Neural cell (in vitro differentiated cells): Measurements from ENCODE around the gene SPG11. TPM values are rescaled to one million over a fixed set of nuclear protein-coding genes. Genes with fewer than 3 reads are reported as not detected.
A peak's percentile ranks its signal among the peaks of the same experiment; 100 is the strongest.

Source experiments
- H2AFZ ChIP-seq: fragments of 200-600, 300-800 bp; sonication (generic), shearing (Covaris generic); 2 replicates; pipeline ENCODE4 v1.6.0; 2014; ENCODE audit warnings: low read depth, mild to moderate bottlenecking, antibody characterized with exemption, low read length, moderate library complexity
- H3F3A ChIP-seq: fragments of 200-600 bp; shearing (Covaris generic); 2 replicates; pipeline ENCODE4 v1.6.1; 2016; ENCODE audit warnings: mild to moderate bottlenecking, moderate library complexity, mixed read lengths, antibody characterized with exemption, low read length; ENCODE audit not compliant: insufficient read depth, poor library complexity, severe bottlenecking
- H3K27ac ChIP-seq: fragments of 200-600, 300-800 bp; sonication (generic), shearing (Covaris generic); 2 replicates; pipeline ENCODE4 v1.5.1; 2014; ENCODE audit warnings: mild to moderate bottlenecking, low read length, moderate library complexity
- H3K27me3 ChIP-seq: fragments of 300-800, 200-600 bp; sonication (generic), shearing (Covaris generic); 2 replicates; pipeline ENCODE4 v1.6.0; 2014; ENCODE audit warnings: mild to moderate bottlenecking, low read depth, low read length, moderate library complexity; ENCODE audit not compliant: insufficient read depth
- H3K36me3 ChIP-seq: fragments of 300-800, 200-600 bp; sonication (generic), shearing (Covaris generic); 2 replicates; pipeline ENCODE4 v1.5.1; 2014; ENCODE audit warnings: mild to moderate bottlenecking, antibody characterized with exemption, low read length, moderate library complexity; ENCODE audit not compliant: insufficient read depth
- H3K4me2 ChIP-seq: fragments of 300-800, 200-600 bp; sonication (generic), shearing (Covaris generic); 2 replicates; pipeline ENCODE4 v1.6.0; 2014; ENCODE audit warnings: mild to moderate bottlenecking, low read length
- H3K4me3 ChIP-seq: fragments of 300-800, 200-600 bp; sonication (generic), shearing (Covaris generic); 2 replicates; pipeline ENCODE4 v1.5.1; 2014; ENCODE audit warnings: mild to moderate bottlenecking, low read length, moderate library complexity
- H3K79me2 ChIP-seq: fragments of 200-600 bp; shearing (Covaris generic); replicated peaks from 2 replicates; pipeline ENCODE4 v1.6.0; 2014; ENCODE audit warnings: mild to moderate bottlenecking, low read length, moderate library complexity; ENCODE audit not compliant: insufficient read depth
- H3K9ac ChIP-seq: fragments of 300-800, 200-600 bp; sonication (generic), shearing (Covaris generic); 2 replicates; pipeline ENCODE4 v1.6.1; 2016; ENCODE audit warnings: mild to moderate bottlenecking, low read length, mixed read lengths
- H3K9me2 ChIP-seq: fragments of 200-600 bp; shearing (Covaris generic); 2 replicates; pipeline ENCODE4 v1.6.1; 2016; ENCODE audit warnings: mild to moderate bottlenecking, low read length, mixed read lengths; ENCODE audit not compliant: insufficient read depth
- H3K9me3 ChIP-seq: fragments of 200-600, 300-800 bp; sonication (generic), shearing (Covaris generic); 2 replicates; pipeline ENCODE4 v1.6.1; 2016; ENCODE audit warnings: mild to moderate bottlenecking, mixed run types, low read length, moderate library complexity, mixed read lengths
- H4K20me1 ChIP-seq: fragments of 200-600 bp; shearing (Covaris generic); 2 replicates; pipeline ENCODE4 v1.6.1; 2016; ENCODE audit warnings: mild to moderate bottlenecking, mixed run types; ENCODE audit not compliant: insufficient read depth
- CTCF ChIP-seq: fragments of 450-650 bp; IDR thresholded peaks from 2 replicates; pipeline ENCODE4 v1.5.1; 2014; ENCODE audit warnings: antibody characterized with exemption, mild to moderate bottlenecking, moderate library complexity; ENCODE audit not compliant: poor library complexity, severe bottlenecking
- EP300 ChIP-seq: fragments of 450-650 bp; conservative IDR thresholded peaks from 2 replicates; pipeline ENCODE4 v1.6.1; 2014; ENCODE audit warnings: antibody characterized with exemption, mild to moderate bottlenecking, moderate library complexity; ENCODE audit not compliant: poor library complexity, severe bottlenecking
- EZH2 ChIP-seq: fragments of 200-600, 300-800 bp; shearing (Covaris generic), sonication (generic); IDR thresholded peaks from 2 replicates; pipeline ENCODE4 v1.6.1; 2014; ENCODE audit warnings: antibody characterized with exemption, low read length, borderline replicate concordance, mild to moderate bottlenecking; ENCODE audit not compliant: insufficient read depth, poor library complexity, severe bottlenecking
- MXI1 ChIP-seq: fragments of 450-650 bp; conservative IDR thresholded peaks from 2 replicates; pipeline ENCODE4 v1.6.1; 2014; ENCODE audit warnings: antibody characterized with exemption, mild to moderate bottlenecking; ENCODE audit not compliant: poor library complexity, severe bottlenecking
- POLR2AphosphoS5 ChIP-seq: IDR thresholded peaks from 2 replicates; pipeline ENCODE4 v1.6.1; 2012
- RAD21 ChIP-seq: fragments of 450-650 bp; conservative IDR thresholded peaks from 2 replicates; pipeline ENCODE4 v1.6.1; 2014; ENCODE audit warnings: antibody characterized with exemption, mild to moderate bottlenecking, moderate library complexity
- REST ChIP-seq: IDR thresholded peaks from 2 replicates; pipeline ENCODE4 v1.6.1; 2012; ENCODE audit warnings: borderline replicate concordance
- SMC3 ChIP-seq: fragments of 450-650 bp; conservative IDR thresholded peaks from 2 replicates; pipeline ENCODE4 v1.6.1; 2014; ENCODE audit warnings: antibody characterized with exemption, mild to moderate bottlenecking, moderate library complexity; ENCODE audit not compliant: poor library complexity
- TAF1 ChIP-seq: IDR thresholded peaks from 2 replicates; pipeline ENCODE4 v1.6.1; 2012; ENCODE audit warnings: low read depth
- polyA plus RNA-seq: library from polyadenylated mRNA; depleted of rRNA; stranded (reverse); fragments of >200 nt; gene quantifications from 2 replicates; pipeline ENCODE4 v1.2.3, GENCODE V29; 2014

Gene SPG11
- polyA plus RNA-seq, 1 donor from 2014 or later: 52.2 TPM

DNA sequence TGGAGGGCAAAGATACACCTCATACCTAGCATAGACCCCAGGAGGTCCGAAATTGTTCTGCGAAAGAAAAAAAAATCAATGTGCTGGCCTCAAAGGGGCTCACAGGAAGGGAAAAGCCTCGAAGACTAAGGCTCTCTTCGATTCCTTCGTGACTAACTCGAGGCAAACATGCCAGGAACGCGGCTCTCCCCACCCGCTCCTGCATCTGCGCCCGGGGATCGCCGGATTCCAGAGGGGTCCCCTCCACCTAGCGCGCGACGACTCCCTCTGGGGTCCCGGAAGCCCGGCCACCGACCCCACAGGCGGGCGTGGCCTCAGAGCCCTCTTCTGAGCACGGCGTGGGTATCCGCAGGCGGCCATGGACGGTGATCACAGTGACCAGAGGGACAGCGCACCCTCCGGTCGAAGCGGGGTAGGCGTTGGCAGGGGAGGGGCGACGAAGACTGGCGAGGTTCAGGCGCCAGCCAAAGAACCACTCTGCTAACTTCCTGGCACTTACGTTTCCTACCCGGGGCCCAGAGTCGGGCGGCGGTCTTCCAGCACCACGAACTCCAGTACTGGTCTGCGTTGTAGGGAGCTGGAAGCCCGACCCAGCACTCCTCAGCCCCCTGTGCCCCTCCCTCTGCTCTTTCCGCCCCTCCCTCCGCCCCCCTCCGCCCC, 127.0 kb downstream of the SPG11 start:
- no peaks in the 10 kb centered on the region for H3K27me3 ChIP-seq
- peak overlapping the region; percentile 90 for H3K4me3 ChIP-seq
- H3K9me2 ChIP-seq: no peaks in the 10 kb centered on the region
- no peaks in the 10 kb centered on the region for H4K20me1 ChIP-seq
- no peaks in the 10 kb centered on the region for H3K9me3 ChIP-seq
- no peaks in the 10 kb centered on the region for H3K36me3 ChIP-seq
- no peaks in the 10 kb centered on the region for H3F3A ChIP-seq
- peak overlapping the region; percentile 72 for H3K9ac ChIP-seq
- H3K27ac ChIP-seq: peak overlapping the region; percentile 77
- peak overlapping the region; percentile 76 for H2AFZ ChIP-seq
- H3K4me2 ChIP-seq: peak overlapping the region; percentile 95
- no peak for TF ChIP-seq EZH2
- peak; percentile 57 for TF ChIP-seq CTCF
- peak; percentile 42 for TF ChIP-seq MXI1
- TF ChIP-seq EP300: no peak
- TF ChIP-seq TAF1: no peak
- TF ChIP-seq POLR2AphosphoS5: no peak
- no peak for TF ChIP-seq RAD21
- TF ChIP-seq SMC3: peak; percentile 8
- TF ChIP-seq REST: peak; percentile 37
- peaks cover 22% of the 10 kb centered on the region for H3K79me2 ChIP-seq

DNA sequence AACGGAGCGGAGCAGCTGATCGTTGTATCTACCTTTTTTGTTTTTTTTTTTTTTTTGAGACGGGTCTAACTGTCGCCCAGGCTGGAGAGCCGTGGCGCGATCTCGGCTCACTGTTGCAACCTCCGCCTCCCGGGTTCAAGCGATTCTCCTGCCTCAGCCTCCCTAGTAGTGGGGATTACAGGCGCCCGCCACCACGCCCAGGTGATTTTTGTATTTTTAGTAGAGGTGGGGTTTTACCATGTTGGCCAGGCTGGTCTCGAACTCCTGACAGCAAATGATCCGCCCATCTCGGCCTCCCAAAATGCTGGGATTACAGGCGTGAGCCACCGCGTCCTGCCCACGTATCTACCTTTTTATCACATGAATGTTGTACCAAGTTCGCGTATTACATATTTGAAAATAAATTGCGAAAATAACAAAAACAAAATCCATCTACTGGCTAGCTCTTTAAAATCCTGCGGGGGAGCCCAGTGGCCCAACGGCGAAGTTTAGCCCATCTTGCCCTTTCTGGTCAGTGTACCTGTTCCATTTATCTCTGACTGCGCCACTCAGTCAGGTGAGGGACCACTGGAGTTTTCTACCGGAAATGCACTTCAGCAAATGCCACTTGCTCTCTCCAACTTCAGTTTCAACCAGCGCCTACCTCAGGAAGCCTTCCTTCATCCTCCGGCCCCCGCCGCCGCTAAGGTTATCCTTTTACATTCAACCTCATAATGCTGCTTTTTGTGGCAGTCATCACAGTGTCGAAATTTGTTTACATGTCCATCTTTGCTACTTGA, 127.8 kb downstream of the SPG11 start:
- peak overlapping the region; percentile 90 for H3K4me3 ChIP-seq
- no peaks in the 10 kb centered on the region for H4K20me1 ChIP-seq
- H3K9me2 ChIP-seq: no peaks in the 10 kb centered on the region
- peak overlapping the region; percentile 77 for H3K27ac ChIP-seq
- TF ChIP-seq REST: no peak
- TF ChIP-seq SMC3: no peak
- peak overlapping the region; percentile 72 for H3K9ac ChIP-seq
- H3K9me3 ChIP-seq: no peaks in the 10 kb centered on the region
- peak overlapping the region; percentile 76 for H2AFZ ChIP-seq
- peak overlapping the region; percentile 95 for H3K4me2 ChIP-seq
- H3K27me3 ChIP-seq: no peaks in the 10 kb centered on the region
- H3K79me2 ChIP-seq: peaks cover 22% of the 10 kb centered on the region
- no peaks in the 10 kb centered on the region for H3F3A ChIP-seq
- no peaks in the 10 kb centered on the region for H3K36me3 ChIP-seq
